CD4-positive, alpha-beta T cell (primary cell): ENCODE measurements around the gene HTR3B. TPM values are rescaled to one million over a fixed set of nuclear protein-coding genes. Genes with fewer than 3 reads are reported as not detected.
"Not testable (repeated sequence)": the region's sequence is repeated elsewhere in the genome, so short reads cannot be mapped to it uniquely, and the experiment has no call there.

Source experiments
- ATAC-seq: fragments of 200-7000 bp; cut with Tn5 transposase; one replicate; pipeline ENCODE4 v1.10.0; 2022; ENCODE audit warnings: mild to moderate bottlenecking; ENCODE audit not compliant: poor library complexity
- CTCF ChIA-PET: fragments of 350-600 bp; sonication (Branson Sonifier 250); formaldehyde crosslinking; loops from one replicate; lab custom pipeline; 2021; ENCODE audit warnings: antibody characterized with exemption, inconsistent platforms; lab: Charles Lee
- POLR2A ChIA-PET: fragments of 350-600 bp; sonication (Branson Sonifier 250); formaldehyde crosslinking; loops from one replicate; lab custom pipeline; 2021; ENCODE audit warnings: antibody characterized with exemption, inconsistent platforms; lab: Charles Lee
- DNase-seq, 14 experiments: peaks; one replicate each; pipeline ENCODE4 v3.0.0-alpha.2; 2013 to 2020; ENCODE audit warnings: mixed read lengths in 2 of 14
- H3K27ac ChIP-seq, 2 donors: one replicate each; pipeline versions ENCODE4 v1.5.1 to v1.7.0; 2013; ENCODE audit warnings: low read length in 2 of 2, low read depth in 1 of 2, mild to moderate bottlenecking in 1 of 2
- H3K27me3 ChIP-seq, 2 experiments: 1 replicate in 1 of 2; 2 replicates in 1 of 2; pipeline versions ENCODE4 v1.6.1 to v1.7.0; 2013; ENCODE audit warnings: low read length in 2 of 2, control low read depth in 1 of 2, mild to moderate bottlenecking in 1 of 2, moderate library complexity in 1 of 2; ENCODE audit not compliant: insufficient read depth in 2 of 2, control insufficient read depth in 1 of 2
- H3K36me3 ChIP-seq: one replicate; pipeline ENCODE4 v1.6.1; 2013; ENCODE audit warnings: low read length, control low read depth; ENCODE audit not compliant: insufficient read depth
- H3K4me1 ChIP-seq: one replicate; pipeline ENCODE4 v1.6.1; 2013; ENCODE audit warnings: low read length, control low read depth; ENCODE audit not compliant: insufficient read depth
- H3K4me3 ChIP-seq: one replicate; pipeline ENCODE4 v1.5.1; 2013; ENCODE audit warnings: mild to moderate bottlenecking, low read length, moderate library complexity
- H3K9me3 ChIP-seq, 2 experiments: 1 replicate in 1 of 2; 2 replicates in 1 of 2; pipeline versions ENCODE4 v1.6.1 to v1.7.0; 2013; ENCODE audit warnings: low read length in 2 of 2, mild to moderate bottlenecking in 2 of 2, control low read depth in 1 of 2, moderate library complexity in 1 of 2; ENCODE audit not compliant: control insufficient read depth in 1 of 2, insufficient read depth in 1 of 2
- H3K27ac Mint-ChIP-seq: one replicate; pipeline ENCODE4 v1.8.0; 2020; ENCODE audit warnings: mixed read lengths
- H3K27me3 Mint-ChIP-seq: one replicate; pipeline ENCODE4 v1.8.0; 2021; ENCODE audit warnings: mixed read lengths
- H3K36me3 Mint-ChIP-seq: one replicate; pipeline ENCODE4 v1.8.0; 2021; ENCODE audit warnings: low read depth, mixed read lengths
- H3K4me1 Mint-ChIP-seq: one replicate; pipeline ENCODE4 v1.8.0; 2021; ENCODE audit warnings: low read depth, mixed read lengths
- H3K4me3 Mint-ChIP-seq: one replicate; pipeline ENCODE4 v1.8.0; 2020; ENCODE audit warnings: mild to moderate bottlenecking, mixed read lengths
- H3K9me3 Mint-ChIP-seq: one replicate; pipeline ENCODE4 v1.8.0; 2020; ENCODE audit warnings: mixed read lengths
- intact Hi-C, 2 experiments: fragments of 100-400 bp; cut with DNase I in 1 of 2; cut with micrococcal nuclease in 1 of 2; formaldehyde crosslinking; loops; one replicate each; pipeline versions ENCODE4 v1.15.1 to v1.9.0; 2023 to 2025; cut with DNase I, micrococcal nuclease
- total RNA-seq, 174 experiments: library from RNA in 2 of 174; stranded (reverse) in 2 of 174; gene quantifications; one replicate each; pipeline ENCODE4 v1.2.3 and lab custom pipeline; 2021 to 2026
- TF ChIP-seq, protein P1 (sequence below): fragments of 200-600 bp; IDR thresholded peaks from one replicate; pipeline ENCODE4 v1.8.0; 2022; ENCODE audit warnings: antibody characterized with exemption, mild to moderate bottlenecking

HTR3B gene
- total RNA-seq, 2 experiments from 2014 or later, result not detected

DNA sequence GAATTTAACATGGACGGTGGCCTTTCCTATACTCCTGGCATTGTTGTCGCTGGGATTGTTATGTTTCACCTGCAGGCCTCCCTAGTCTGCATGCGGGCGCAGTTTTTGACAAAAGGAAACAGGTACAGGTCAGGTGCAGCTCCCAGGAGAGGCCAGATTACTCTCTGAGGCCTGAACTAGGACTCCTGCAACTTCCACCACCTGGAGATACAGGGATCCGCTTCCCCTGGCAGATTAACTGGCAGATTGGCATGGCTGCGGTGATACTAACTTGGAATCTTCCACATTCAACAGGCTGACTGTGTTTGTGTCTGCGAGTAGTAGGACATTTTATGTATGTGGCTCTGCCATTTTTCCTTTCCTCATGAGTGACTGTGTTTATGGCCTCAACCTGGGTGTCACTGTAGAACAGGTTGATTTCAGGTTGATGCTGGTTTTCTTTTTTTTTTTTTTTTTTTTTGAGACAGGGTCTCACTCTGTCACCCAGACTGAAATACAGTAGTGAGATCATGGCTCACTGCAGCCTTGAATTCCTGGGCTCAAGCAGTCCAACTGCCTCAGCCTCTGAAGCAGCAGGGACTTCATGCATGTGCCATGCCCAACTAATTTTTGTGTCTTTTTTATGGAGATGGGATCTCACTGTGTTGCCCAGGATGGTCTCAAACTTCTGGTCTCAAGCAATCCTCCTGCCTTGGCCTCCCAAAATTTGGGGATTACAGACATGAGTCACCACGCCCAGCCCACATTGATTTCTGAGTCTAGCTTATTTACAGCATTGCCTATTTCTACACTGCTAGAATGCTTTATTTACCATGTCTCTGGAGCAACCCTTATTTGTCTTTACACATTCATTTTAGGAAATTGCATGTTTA, 27.6 kb upstream of the HTR3B start:
- DNase-seq, result peak in 2 of 14 experiments; percentile 12 to 19
- Mint-ChIP-seq H3K4me1 (peaks cover 46% of the 10 kb centered on the region), H3K36me3 (peaks cover 9% of the 10 kb centered on the region), H3K9me3 (peaks cover 2% of the 10 kb centered on the region), H3K27me3 (no peaks in the 10 kb centered on the region), H3K27ac (peak overlapping the region; percentile 91), H3K4me3 (peak overlapping the region; percentile 100)
- TF ChIP-seq, protein P1, sequence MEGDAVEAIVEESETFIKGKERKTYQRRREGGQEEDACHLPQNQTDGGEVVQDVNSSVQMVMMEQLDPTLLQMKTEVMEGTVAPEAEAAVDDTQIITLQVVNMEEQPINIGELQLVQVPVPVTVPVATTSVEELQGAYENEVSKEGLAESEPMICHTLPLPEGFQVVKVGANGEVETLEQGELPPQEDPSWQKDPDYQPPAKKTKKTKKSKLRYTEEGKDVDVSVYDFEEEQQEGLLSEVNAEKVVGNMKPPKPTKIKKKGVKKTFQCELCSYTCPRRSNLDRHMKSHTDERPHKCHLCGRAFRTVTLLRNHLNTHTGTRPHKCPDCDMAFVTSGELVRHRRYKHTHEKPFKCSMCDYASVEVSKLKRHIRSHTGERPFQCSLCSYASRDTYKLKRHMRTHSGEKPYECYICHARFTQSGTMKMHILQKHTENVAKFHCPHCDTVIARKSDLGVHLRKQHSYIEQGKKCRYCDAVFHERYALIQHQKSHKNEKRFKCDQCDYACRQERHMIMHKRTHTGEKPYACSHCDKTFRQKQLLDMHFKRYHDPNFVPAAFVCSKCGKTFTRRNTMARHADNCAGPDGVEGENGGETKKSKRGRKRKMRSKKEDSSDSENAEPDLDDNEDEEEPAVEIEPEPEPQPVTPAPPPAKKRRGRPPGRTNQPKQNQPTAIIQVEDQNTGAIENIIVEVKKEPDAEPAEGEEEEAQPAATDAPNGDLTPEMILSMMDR, result no peak
- Histone ChIP-seq H3K36me3 (no peaks in the 10 kb centered on the region), H3K4me3 (no peak overlapping the region), H3K9me3 (peaks cover 0 to 10% of the 10 kb centered on the region in 2 experiments), H3K4me1 (peaks cover 19% of the 10 kb centered on the region), H3K27ac (peak overlapping the region in 1 of 2 donors; percentile 40), H3K27me3 (no peaks in the 10 kb centered on the region)
- intact Hi-C loops, result loop anchor here in 1 of 2 experiments (5.0 to 10.0 kb wide), 3 partner anchors 288 to 1585 kb away; no protein-coding TSS in a partner anchor
- ATAC-seq, result no peak
- ChIA-PET CTCF (interaction anchor here (0.7 to 1.8 kb wide), 2 partner anchors 19 to 69 kb away, joined by 4 read pairs; no protein-coding TSS in a partner anchor), POLR2A (interaction anchor here (0.6 kb wide), 1 partner anchor 1595 kb away, joined by 3 read pairs; no protein-coding TSS in a partner anchor)

DNA sequence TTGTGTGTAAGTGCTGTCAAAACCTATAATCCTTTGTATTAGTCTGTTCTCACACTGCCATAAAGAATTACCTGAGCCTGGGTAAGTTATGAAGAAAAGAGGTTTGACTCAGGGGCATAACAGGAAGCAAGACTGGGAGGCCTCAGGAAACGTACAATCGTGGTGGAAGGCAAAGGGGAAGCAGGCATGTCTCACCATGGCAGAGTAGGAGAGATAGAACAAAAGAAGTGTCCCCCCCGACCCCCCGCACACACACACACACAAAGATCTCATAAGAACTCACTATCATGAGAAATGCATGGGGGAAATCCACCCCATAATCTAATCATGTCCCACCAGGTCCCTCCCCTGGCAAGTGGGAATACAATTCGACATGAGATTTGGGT, 26.9 kb upstream of the HTR3B start:
- H3K4me3 Mint-ChIP-seq, result peak overlapping the region; percentile 100
- TF ChIP-seq, protein P1, result no peak
- CTCF ChIA-PET, result interaction anchor here (1.8 kb wide), 1 partner anchor 19 kb away, joined by 4 read pairs; no protein-coding TSS in a partner anchor

DNA sequence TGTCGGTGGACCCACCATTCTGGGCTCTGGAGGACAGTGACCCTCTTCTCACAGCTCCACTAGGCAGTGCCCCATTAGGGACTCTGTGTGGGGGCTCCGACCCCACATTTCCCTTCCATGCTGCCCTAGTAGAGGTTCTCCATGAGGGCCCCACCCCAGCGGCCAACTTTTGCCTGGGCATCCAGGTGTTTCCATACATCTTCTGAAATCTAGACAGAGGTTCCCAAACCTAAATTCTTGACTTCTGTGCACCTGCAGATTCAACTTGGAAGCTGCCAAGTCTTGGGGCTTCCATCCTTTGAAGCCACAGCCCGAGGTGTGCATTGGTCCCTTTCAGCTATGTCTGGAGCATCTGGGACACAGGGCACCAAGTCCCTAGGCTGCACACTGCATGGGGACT, 25.1 kb upstream of the HTR3B start:
- DNase-seq, ATAC-seq, H3K27me3 ChIP-seq, H3K4me1 ChIP-seq, H3K9me3 Mint-ChIP-seq, H3K36me3 Mint-ChIP-seq, H3K27ac ChIP-seq, H3K27ac Mint-ChIP-seq, H3K36me3 ChIP-seq, H3K4me3 ChIP-seq, H3K27me3 Mint-ChIP-seq, POLR2A ChIA-PET: not testable (repeated sequence)
- H3K9me3 ChIP-seq, result peaks cover 0 to 10% of the 10 kb centered on the region in 2 experiments
- CTCF ChIA-PET, result interaction anchor here (1.4 kb wide), 1 partner anchor 382 kb away, joined by 3 read pairs; no protein-coding TSS in a partner anchor
- H3K4me3 Mint-ChIP-seq, result peak overlapping the region; percentile 38
- intact Hi-C loops, result loop anchor here in 1 of 2 experiments (5.0 to 10.0 kb wide), 3 partner anchors 285 to 1587 kb away; no protein-coding TSS in a partner anchor
- H3K4me1 Mint-ChIP-seq, result peaks cover 26% of the 10 kb centered on the region

More for the DNA sequence above, 26.9 kb upstream of the HTR3B start:
- H3K27ac ChIP-seq, result peak overlapping the region in 1 of 2 donors; percentile 40
- H3K4me1 ChIP-seq, result peaks cover 19% of the 10 kb centered on the region
- peaks cover 9% of the 10 kb centered on the region for H3K36me3 Mint-ChIP-seq
- peaks cover 0 to 10% of the 10 kb centered on the region in 2 experiments for H3K9me3 ChIP-seq
- ATAC-seq, result no peak
- peak in 2 of 14 experiments; percentile 4 to 13 for DNase-seq
- H3K27me3 ChIP-seq, result no peaks in the 10 kb centered on the region
- peaks cover 39% of the 10 kb centered on the region for H3K4me1 Mint-ChIP-seq
- peaks cover 2% of the 10 kb centered on the region for H3K9me3 Mint-ChIP-seq
- no peaks in the 10 kb centered on the region for H3K27me3 Mint-ChIP-seq
- POLR2A ChIA-PET, result interaction anchor here (0.6 kb wide), 1 partner anchor 1596 kb away, joined by 3 read pairs; no protein-coding TSS in a partner anchor
- no peak overlapping the region for H3K4me3 ChIP-seq
- H3K27ac Mint-ChIP-seq, result peak overlapping the region; percentile 91
- intact Hi-C loops, result loop anchor here in 1 of 2 experiments (5.0 to 10.0 kb wide), 3 partner anchors 287 to 1585 kb away; no protein-coding TSS in a partner anchor
- H3K36me3 ChIP-seq, result no peaks in the 10 kb centered on the region
